Activated T-helper 1 cell treated with anti-CD3 and anti-CD28 coated beads, Interleukin-12 subunit alpha, Interleukin-12 subunit beta, Interleukin-2, Interleukin-4 antibody, amounts not matched to agents 30 ng/mL and 10 ng/mL and 1 ng/mL, durations not matched to agents 14 hours and 24 hours and 36 hours (primary cell): ENCODE data around the gene UQCRQ. TPM values are rescaled to one million over a fixed set of nuclear protein-coding genes. Genes with fewer than 3 reads are reported as not detected.

ENCODE experiments used
- DNase-seq: peaks from one replicate; pipeline ENCODE4 v3.0.0; 2021; ENCODE audit warnings: low spot score
- H3K27ac Mint-ChIP-seq: one replicate; pipeline ENCODE4 v1.8.0; 2021; ENCODE audit warnings: mild to moderate bottlenecking, mixed read lengths
- H3K27me3 Mint-ChIP-seq: one replicate; pipeline ENCODE4 v1.8.0; 2022; ENCODE audit warnings: mild to moderate bottlenecking, moderate library complexity, mixed read lengths; ENCODE audit not compliant: insufficient read depth
- H3K36me3 Mint-ChIP-seq: one replicate; pipeline ENCODE4 v1.8.0; 2021; ENCODE audit warnings: low read depth, mixed read lengths
- H3K4me1 Mint-ChIP-seq: one replicate; pipeline ENCODE4 v1.8.0; 2021; ENCODE audit warnings: low read depth, mixed read lengths
- H3K4me3 Mint-ChIP-seq: one replicate; pipeline ENCODE4 v1.8.0; 2021; ENCODE audit warnings: mild to moderate bottlenecking, moderate library complexity, mixed read lengths
- H3K9me3 Mint-ChIP-seq: one replicate; pipeline ENCODE4 v1.8.0; 2021; ENCODE audit warnings: mixed read lengths
- intact Hi-C: fragments of 100-400 bp; cut with micrococcal nuclease; formaldehyde crosslinking; loops from one replicate; pipeline ENCODE4 v1.15.1; 2024
- total RNA-seq: library from RNA; stranded (reverse); gene quantifications from 2 replicates; pipeline ENCODE4 v1.2.3, GENCODE V29; 2022

The UQCRQ gene
- total RNA-seq, 1 donor from 2014 or later, result 410 TPM

- peaks cover 43% of the 10 kb centered on the region for H3K4me1 Mint-ChIP-seq
- H3K36me3 Mint-ChIP-seq, result peaks cover 4% of the 10 kb centered on the region
- no peaks in the 10 kb centered on the region for H3K9me3 Mint-ChIP-seq
- H3K27me3 Mint-ChIP-seq, result peaks cover 63% of the 10 kb centered on the region
- peak overlapping the region; percentile 47 for H3K4me3 Mint-ChIP-seq
- no peak for DNase-seq
- intact Hi-C loops, result no loop called here
- H3K27ac Mint-ChIP-seq, result no peak overlapping the region
Measured at GRCh38 chr5:132826424-132827082, 39.9 kb upstream of the UQCRQ start.

DNA sequence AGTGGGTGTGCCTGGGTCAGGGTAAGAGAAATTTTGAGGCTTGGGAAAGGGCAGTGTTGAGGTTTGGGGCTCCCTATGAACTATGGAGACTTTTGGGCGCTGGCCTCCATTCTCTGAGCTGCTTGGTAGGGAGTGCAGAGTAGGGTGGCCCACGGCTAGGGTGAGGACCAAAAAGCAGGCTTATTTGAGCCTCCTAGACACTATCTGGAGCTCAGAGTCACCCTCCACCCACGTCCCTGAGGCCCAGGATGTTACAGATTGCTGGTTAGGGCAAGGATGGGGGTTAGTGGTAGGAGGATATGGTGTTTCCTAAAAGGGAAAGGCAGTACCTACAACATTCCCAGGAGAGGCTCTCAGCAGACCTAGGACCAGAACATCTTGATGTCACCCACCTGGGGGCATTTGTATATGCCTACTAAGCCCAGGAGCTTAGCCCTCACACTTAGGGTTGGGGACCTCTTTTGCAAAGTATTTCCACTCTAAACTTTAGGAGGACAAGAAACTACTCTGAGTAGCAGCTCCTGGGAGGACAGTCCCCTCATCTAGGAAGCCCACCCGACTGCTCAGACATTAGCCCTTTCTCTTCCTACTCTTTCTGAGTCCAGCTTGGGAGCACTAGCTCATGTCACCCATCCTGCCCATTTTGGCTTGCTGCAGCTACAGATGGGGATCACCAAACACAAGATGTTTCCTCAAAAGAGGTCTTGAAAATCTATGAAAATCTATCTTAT lies 38.3 kb upstream of the UQCRQ start:
- DNase-seq, result no peak
- no peak overlapping the region for H3K4me3 Mint-ChIP-seq
- peaks cover 62% of the 10 kb centered on the region for H3K27me3 Mint-ChIP-seq
- H3K9me3 Mint-ChIP-seq, result no peaks in the 10 kb centered on the region
- no peak overlapping the region for H3K27ac Mint-ChIP-seq
- peaks cover 43% of the 10 kb centered on the region for H3K4me1 Mint-ChIP-seq
- intact Hi-C loops, result no loop called here
- peaks cover 4% of the 10 kb centered on the region for H3K36me3 Mint-ChIP-seq

DNA sequence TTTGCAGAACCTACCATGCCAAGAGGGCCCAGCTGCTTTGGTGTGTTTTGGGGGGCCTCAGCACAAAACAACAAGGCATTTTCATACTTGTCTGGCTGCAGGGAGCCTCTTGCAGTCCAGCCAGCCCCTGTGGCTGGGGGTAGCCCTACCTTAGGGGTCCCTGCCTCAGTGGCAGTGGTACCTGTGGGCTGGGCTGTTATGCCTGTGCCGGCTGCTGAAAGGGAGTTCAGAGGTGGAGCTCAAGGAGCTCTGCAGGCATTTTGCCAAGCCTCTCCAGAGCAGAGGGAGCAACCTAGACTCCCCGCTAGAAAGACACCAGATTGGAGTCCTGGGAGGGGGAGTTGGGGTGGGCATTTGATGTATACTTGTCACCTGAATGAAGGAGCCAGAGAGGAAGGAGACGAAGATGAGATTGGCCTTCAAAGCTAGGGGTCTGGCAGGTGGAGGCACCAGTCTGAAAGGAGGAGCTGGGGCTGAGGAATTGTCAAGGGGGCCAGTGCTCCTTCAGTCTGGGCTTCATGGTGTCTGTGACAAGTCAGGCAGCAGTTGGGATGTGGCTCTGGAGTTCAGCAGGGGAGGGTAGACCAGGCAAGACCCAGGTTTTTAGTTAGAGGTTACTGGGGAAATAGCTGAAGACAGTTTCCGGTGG lies 37.5 kb upstream of the UQCRQ start:
- H3K36me3 Mint-ChIP-seq, result peaks cover 4% of the 10 kb centered on the region
- H3K9me3 Mint-ChIP-seq, result no peaks in the 10 kb centered on the region
- peak overlapping the region; percentile 73 for H3K27ac Mint-ChIP-seq
- H3K4me3 Mint-ChIP-seq, result peak overlapping the region; percentile 85
- peaks cover 62% of the 10 kb centered on the region for H3K27me3 Mint-ChIP-seq
- intact Hi-C loops, result no loop called here
- DNase-seq, result no peak
- peaks cover 38% of the 10 kb centered on the region for H3K4me1 Mint-ChIP-seq

DNA sequence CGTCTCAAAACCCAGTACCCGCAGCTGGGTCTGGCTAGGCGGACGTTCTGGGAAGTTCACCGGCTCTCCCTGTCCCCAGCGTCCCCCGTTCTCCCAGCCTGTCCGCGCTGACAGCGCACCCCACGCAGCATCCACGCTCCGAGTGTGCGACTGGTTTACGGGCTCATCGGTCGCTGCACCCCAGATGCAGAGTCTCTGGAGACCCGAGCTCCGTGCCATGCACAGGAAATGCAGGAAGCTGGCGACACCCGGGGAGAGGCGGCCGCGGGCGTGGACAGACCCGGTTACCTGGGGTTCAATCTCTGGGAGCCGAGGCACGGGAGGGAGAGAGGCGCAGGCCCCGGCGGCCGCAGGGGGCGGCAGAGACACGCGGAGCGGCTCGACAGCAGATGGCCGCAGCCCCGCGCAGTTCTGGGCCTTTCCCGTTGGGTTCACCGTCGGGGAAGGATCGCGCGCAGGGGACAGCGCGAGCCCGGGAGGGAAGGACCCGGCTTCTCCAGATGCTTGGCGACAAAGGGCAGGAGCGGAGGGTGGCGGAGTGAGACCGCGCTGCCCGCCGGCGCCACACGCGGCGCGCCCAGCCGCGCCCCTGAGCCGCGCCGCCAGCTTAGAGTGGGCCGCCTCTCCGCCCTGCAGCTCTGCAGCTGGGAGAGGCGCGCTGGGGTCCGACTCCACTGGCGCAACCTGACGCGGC lies 36.6 kb upstream of the UQCRQ start:
- no peaks in the 10 kb centered on the region for H3K9me3 Mint-ChIP-seq
- H3K4me3 Mint-ChIP-seq, result peak overlapping the region; percentile 85
- intact Hi-C loops, result loop anchor here (1.0 kb wide), 2 partner anchors 36 to 53 kb away; partner anchors contain the start of genes GDF9 and UQCRQ
- peak; percentile 66 for DNase-seq
- peaks cover 56% of the 10 kb centered on the region for H3K27me3 Mint-ChIP-seq
- peaks cover 4% of the 10 kb centered on the region for H3K36me3 Mint-ChIP-seq
- peaks cover 31% of the 10 kb centered on the region for H3K4me1 Mint-ChIP-seq
- H3K27ac Mint-ChIP-seq, result peak overlapping the region; percentile 79

GRCh38 chr5:132830436-132831094 lies 35.9 kb upstream of the UQCRQ start, which contains the start of gene SHROOM1:
Gene SHROOM1, minus strand, starts transcription at chr5:132830647. Its CDS starts 4,507 bp downstream, at chr5:132826140.
- Mint-ChIP-seq H3K4me3 (peak within 1 kb of the TSS; percentile 85), H3K27ac (peak within 1 kb of the TSS; percentile 79), H3K4me1 (peaks cover 27% of the 10 kb centered on the region), H3K27me3 (peaks cover 55% of the 10 kb centered on the region), H3K36me3 (peaks cover 4% of the 10 kb centered on the region), H3K9me3 (no peaks in the 10 kb centered on the region)
- intact Hi-C loops, result loop anchor here (1.0 kb wide), 2 partner anchors 36 to 53 kb away; partner anchors contain the start of genes GDF9 and UQCRQ
- peak; percentile 20 for DNase-seq

DNA sequence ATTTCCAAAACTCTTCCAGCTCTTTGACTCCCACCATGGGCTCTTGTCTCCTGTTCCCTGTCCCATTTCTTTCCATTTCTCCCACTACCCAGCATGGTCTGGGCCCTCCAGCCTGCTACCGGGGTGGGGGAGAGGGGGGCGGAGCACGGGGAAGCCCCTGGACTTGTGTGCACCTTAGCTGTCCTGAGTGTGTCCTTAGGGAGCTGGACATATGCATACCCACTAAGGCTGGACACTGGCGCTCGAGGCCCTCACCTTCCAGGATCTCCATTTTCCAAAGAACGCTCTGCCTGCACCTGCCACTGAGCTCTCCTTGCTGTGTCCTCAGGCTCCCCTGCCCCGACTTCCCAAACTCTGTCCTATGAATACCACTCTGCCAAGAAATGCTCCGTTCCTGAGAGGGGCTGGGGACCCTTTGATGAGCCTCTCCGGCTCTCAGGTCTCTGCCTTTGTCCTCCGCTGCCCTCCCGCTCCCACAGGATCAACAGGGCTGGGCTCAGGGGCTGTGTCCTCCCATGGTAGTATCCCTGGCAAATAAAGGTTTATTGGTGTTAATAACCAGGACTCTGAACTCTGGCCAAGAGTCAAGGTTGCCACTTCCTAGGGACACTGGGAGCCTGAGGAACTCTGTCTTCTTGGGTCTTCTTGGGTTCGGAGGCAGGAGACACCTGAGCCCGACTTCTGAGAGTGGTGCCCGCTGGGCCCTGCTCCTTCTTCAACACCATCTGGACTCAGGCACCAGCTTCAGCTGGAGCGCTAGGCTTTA lies 35.2 kb upstream of the UQCRQ start:
- Mint-ChIP-seq H3K27ac (peak overlapping the region; percentile 71), H3K27me3 (peaks cover 50% of the 10 kb centered on the region), H3K4me1 (peaks cover 24% of the 10 kb centered on the region), H3K4me3 (peak overlapping the region; percentile 79), H3K9me3 (no peaks in the 10 kb centered on the region), H3K36me3 (peaks cover 4% of the 10 kb centered on the region)
- DNase-seq, result no peak
- intact Hi-C loops, result no loop called here

DNA sequence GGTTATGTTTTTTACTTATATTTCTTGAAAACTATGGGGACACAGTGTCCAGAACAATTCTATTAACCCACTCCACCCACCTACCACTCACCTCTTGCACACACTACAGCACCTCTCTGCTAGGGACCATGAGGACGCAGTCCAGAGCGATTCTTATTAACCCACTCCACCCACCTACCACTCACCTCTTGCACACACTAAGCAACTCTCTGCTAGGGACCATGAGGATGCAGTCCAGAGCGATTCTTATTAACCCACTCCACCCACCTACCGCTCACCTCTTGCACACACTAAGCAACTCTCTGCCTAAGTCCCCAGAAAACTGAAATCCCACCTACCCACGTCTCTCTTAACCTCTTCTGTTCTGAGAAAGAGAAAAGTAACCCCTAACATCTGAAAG lies 33.8 kb upstream of the UQCRQ start:
- intact Hi-C loops, result no loop called here
- peaks cover 38% of the 10 kb centered on the region for H3K27me3 Mint-ChIP-seq
- no peak for DNase-seq
- peaks cover 21% of the 10 kb centered on the region for H3K4me1 Mint-ChIP-seq
- H3K36me3 Mint-ChIP-seq, result peaks cover 2% of the 10 kb centered on the region
- H3K9me3 Mint-ChIP-seq, result no peaks in the 10 kb centered on the region
- peak overlapping the region; percentile 50 for H3K4me3 Mint-ChIP-seq
- no peak overlapping the region for H3K27ac Mint-ChIP-seq

DNA sequence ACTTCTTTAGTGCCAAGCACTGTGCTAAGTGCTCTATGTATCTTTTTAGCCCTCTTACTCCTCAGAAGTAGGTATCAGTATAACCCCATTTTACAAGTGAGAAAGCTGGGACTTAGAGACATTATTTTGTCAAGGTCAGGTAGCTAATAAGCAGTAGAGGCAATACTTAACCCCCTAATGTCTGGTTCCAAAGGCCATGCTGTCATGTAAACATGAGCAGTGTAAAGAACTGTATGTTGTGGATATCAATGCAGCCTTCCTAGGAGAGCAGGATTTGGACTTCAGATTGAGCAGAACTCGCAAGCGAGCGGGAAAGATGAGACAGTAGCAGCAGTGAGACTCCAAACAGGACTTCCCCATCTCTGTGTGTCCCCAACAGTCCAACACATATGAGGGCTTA lies 32.4 kb upstream of the UQCRQ start:
- peaks cover 2% of the 10 kb centered on the region for H3K36me3 Mint-ChIP-seq
- peaks cover 16% of the 10 kb centered on the region for H3K4me1 Mint-ChIP-seq
- no peak overlapping the region for H3K4me3 Mint-ChIP-seq
- H3K27me3 Mint-ChIP-seq, result peaks cover 25% of the 10 kb centered on the region
- no peak for DNase-seq
- no peak overlapping the region for H3K27ac Mint-ChIP-seq
- H3K9me3 Mint-ChIP-seq, result no peaks in the 10 kb centered on the region
- intact Hi-C loops, result no loop called here

GRCh38 chr5:132836852-132837251 lies 29.6 kb upstream of the UQCRQ start:
- no peak for DNase-seq
- intact Hi-C loops, result no loop called here
- peaks cover 9% of the 10 kb centered on the region for H3K27me3 Mint-ChIP-seq

GRCh38 chr5:132837868-132838267 lies 28.6 kb upstream of the UQCRQ start:
- Mint-ChIP-seq H3K9me3 (no peaks in the 10 kb centered on the region), H3K4me3 (no peak overlapping the region), H3K36me3 (no peaks in the 10 kb centered on the region), H3K4me1 (no peaks in the 10 kb centered on the region), H3K27ac (no peak overlapping the region), H3K27me3 (peaks cover 6% of the 10 kb centered on the region)
- intact Hi-C loops, result no loop called here
- no peak for DNase-seq

More at GRCh38 chr5:132836852-132837251, 29.6 kb upstream of the UQCRQ start:
- no peaks in the 10 kb centered on the region for H3K4me1 Mint-ChIP-seq
- no peaks in the 10 kb centered on the region for H3K36me3 Mint-ChIP-seq
- H3K27ac Mint-ChIP-seq, result no peak overlapping the region
- H3K9me3 Mint-ChIP-seq, result no peaks in the 10 kb centered on the region
- no peak overlapping the region for H3K4me3 Mint-ChIP-seq

- Mint-ChIP-seq H3K36me3 (no peaks in the 10 kb centered on the region), H3K4me3 (no peak overlapping the region), H3K4me1 (no peaks in the 10 kb centered on the region), H3K27ac (no peak overlapping the region), H3K27me3 (no peaks in the 10 kb centered on the region), H3K9me3 (no peaks in the 10 kb centered on the region)
- no peak for DNase-seq
- intact Hi-C loops, result no loop called here
Measured at GRCh38 chr5:132838516-132839282, 27.7 kb upstream of the UQCRQ start.
